Measurements from ENCODE around the gene KCNAB1.

GRCh38 chr3:156160647-156161046 is 40.3 kb downstream of the KCNAB1 start:
- TF ChIP-seq EZH2 (IDR thresholded peaks at IDR 0.05; ENCODE audit: borderline replicate concordance, low read length) (no peak), CTCF (conservative IDR thresholded peaks at IDR 0.05 in 1 of 2, IDR thresholded peaks at IDR 0.05 in 1 of 2; ENCODE audit: extremely low read depth in 1 of 2, insufficient read depth in 1 of 2, low read depth in 1 of 2, low read length in 2 of 2) (no peak)
